GM21619 (cell line): ENCODE results near the gene PPP1CA.
"Not testable (repeated sequence)": the region's sequence is repeated elsewhere in the genome, so short reads cannot be mapped to it uniquely, and the experiment has no call there.

Experiments
- ATAC-seq: cut with Tn5 transposase; IDR thresholded peaks from one replicate; pipeline ENCODE4 v1.9.1; 2021; ENCODE audit not compliant: unreplicated experiment

Gene PPP1CA

GRCh38 chr11:67435031-67435726 is 33.5 kb upstream of the PPP1CA start:
- no peak for ATAC-seq

DNA sequence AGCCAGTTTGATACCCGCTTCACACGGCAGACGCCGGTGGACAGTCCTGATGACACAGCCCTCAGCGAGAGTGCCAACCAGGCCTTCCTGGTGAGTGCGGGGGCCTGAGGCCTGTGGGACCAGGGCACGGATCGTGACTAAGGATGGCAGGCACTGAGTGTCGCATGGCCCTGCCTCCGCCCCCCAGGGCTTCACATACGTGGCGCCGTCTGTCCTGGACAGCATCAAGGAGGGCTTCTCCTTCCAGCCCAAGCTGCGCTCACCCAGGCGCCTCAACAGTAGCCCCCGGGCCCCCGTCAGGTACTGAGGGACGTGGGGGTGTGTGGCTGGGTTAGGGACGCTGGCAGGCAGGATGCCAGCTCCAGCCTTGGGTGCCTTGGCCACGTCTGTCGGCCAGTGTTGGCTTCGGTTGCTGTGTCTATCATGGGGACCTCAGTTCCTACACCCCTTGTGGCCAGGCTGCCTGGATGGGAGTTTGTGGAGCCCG is 32.8 kb upstream of the PPP1CA start:
- no peak for ATAC-seq

DNA sequence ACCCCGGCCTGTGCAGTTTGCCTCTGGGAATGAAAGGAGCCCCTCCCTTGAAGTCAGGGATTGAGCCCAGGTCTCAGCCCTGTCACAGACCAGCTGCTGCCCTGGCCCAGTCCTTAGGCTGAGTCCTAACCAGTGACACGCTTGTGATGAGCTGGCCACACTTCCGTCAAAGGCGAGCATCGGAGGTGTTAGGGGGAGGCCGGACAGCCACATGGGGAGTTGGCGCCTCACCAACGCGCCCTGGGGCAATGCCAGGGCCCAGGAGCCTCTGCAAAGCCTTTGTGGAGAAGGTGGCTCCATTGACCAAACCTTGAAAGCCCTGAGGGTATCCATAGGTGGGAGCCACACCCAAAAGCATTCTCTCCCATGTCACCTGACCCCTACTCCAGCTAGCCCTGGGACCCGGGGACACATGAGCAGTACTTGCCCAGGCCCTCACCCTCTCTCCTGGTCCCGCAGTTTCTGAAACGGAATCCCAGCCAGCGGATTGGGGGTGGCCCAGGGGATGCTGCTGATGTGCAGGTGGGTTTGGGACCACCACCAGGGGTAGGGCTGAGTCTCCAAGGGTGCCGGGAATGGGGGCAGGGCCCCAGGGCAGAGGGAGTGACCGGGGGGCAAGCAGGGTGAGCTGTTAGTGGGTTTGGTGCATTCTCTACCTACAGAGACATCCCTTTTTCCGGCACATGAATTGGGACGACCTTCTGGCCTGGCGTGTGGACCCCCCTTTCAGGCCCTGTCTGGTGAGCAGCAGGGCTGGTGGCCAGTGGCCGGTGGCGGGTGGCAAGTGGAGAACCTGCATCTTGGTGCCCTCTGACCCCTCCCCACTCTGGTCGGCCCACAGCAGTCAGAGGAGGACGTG is 32.1 kb upstream of the PPP1CA start:
- ATAC-seq: no peak

DNA sequence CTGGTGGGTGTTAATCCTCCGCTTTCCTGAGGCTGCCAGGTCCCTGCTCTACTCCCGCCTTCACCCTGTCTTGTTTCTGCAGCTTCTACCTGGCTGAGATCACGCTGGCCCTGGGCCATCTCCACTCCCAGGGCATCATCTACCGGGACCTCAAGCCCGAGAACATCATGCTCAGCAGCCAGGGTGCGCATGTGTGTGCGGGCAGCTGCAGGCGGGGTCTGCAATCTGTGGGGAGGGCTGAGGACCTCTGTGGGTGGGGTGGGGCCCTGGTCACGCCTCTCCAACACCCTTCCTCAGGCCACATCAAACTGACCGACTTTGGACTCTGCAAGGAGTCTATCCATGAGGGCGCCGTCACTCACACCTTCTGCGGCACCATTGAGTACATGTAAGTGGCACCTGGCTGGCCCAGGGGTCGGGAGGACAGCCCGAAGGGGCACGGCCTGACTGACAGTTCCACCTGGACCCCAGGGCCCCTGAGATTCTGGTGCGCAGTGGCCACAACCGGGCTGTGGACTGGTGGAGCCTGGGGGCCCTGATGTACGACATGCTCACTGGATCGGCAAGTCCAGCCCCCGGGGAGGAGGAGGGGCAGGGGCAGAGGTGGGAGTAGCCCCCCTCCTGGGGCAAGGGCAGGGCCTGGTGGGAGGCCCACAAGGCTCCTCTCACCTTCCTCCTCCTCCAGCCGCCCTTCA is 31.1 kb upstream of the PPP1CA start:
- ATAC-seq: no peak

DNA sequence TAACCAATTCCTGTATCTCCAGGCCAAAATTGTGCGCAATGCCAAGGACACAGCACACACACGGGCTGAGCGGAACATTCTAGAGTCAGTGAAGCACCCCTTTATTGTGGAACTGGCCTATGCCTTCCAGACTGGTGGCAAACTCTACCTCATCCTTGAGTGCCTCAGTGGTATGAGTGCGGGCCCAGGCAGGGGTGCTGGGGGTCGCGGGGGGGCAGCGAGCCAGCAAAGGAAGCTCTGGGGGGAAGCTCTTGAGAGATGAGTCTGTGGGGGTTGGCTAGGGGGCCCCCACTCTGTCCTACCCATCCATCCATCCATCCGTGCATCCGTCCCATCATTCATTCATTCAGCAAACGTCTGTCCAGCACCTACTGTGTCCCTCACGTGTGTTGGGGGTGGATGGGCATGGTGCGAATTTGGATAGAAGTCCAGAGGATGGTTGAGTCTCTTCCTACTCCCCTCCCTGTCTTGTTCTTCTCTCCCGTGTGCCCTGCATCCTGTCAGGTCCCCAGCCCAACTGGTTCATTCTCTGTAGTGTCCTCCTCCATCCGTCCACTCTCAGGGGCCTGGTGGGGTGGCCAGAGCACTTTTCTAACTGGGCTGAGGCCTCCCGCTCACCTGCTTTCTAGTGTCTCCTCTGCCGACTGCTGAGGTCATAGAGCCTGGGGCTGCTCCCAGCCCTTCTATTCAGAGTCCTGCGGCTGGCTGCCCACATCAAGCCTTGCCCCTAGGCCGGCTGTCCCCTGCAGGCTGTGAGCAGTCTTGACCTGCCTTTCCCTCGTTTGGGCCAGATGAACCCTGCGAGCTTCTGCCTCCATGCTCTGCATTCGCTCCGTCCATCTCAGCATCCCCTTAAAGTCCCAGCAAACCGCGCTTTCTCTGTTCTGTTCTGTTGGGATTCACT is 29.9 kb upstream of the PPP1CA start:
- ATAC-seq: no peak

DNA sequence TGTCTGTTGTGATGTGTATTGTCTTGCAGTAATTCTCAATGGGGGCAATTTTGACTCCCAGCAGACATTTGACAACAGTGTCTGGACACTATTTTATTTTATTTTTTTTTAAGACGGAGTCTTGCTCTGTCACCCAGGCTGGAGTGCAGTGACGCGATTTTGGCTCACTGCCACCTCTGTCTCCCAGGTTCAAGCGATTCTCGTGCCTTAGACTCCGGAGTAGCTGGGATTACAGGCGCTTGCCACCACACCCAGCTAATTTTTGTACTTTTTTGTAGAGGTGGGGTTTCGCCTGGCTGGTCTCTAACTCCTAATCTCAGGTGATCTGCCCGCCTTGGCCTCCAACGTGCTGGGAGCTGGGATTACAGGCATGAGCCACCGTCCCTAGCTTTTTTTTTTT is 28.1 kb upstream of the PPP1CA start:
- ATAC-seq: no peak

DNA sequence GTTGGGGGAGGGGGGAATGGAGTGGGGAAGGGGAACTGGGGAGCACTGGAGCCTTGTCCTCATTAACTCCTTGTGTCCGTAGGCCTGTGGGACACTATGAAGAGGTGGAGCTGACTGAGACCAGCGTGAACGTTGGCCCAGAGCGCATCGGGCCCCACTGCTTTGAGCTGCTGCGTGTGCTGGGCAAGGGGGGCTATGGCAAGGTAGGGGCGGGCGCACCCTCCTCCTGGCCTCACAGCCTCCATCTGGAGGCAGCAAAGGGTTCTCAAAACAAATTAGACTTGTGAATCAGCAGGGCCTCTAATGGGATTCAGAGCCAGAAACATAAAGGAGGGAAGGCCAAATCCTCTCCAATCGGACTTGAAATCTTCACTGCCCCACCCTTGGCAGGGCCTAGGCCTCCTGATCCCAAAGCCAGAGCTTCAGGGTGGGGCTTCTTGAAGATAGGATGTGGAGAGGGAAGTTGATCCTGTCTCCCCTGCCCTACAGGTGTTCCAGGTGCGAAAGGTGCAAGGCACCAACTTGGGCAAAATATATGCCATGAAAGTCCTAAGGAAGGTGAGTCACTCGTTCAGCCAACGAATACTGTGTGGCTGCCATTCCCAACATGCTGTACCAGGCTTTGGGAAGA is 27.5 kb upstream of the PPP1CA start:
- no peak for ATAC-seq

- ATAC-seq: peak; percentile 64
Observed at GRCh38 chr11:67428052-67429001, 26.7 kb upstream of the PPP1CA start, which contains the start of gene RPS6KB2. Gene RPS6KB2 (plus strand): TSS chr11:67428494. CDS start chr11:67428546, 52 bp downstream.

DNA sequence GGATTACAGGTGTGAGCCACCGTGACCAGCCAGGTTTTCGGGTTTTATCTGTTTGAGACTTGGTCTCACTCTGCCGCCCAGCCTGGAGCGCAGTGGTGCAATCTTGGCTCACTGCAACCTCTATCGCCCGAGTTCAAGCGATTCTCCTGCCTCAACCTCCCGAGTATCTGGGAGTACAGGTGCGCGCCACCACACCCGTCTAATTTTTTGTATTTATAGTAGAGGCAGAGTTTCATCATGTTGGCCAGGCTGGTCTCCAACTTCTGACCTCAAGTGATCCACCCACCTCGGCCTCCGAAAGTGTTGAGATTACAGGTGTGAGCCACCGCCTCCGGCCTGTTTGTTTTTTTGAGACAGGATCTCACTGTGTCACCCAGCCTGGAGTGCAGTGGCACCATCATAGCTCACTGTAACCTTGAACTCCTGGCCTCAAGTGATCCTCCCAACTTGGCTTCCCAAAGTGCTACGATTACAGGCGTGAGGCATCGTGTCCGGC is 25.8 kb upstream of the PPP1CA start:
- ATAC-seq: not testable (repeated sequence)

DNA sequence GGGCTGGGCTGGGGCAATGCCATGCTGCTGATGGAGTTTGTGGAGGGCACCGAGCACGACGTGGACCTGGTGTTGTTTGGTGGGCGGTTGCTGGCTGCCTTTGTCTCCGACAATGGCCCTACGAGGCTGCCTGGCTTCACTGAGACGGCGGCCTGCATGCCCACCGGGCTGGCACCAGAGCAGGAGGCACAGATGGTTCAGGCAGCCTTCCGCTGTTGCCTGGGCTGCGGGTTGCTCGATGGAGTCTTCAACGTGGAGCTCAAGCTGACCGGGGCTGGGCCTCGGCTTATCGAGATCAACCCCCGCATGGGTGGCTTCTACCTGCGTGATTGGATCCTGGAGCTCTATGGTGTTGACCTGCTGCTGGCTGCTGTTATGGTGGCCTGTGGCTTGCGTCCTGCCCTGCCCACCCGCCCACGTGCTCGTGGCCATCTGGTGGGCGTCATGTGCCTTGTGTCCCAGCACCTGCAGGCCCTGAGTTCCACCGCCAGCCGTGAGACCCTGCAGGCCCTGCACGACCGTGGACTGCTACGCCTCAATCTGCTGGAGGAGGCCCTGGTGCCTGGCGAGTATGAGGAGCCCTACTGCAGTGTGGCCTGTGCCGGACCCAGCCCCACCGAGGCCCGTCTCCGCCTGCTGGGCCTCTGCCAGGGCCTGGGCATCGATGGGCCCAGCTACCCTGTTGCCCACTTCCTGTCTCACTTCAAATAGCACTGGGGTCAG is 22.4 kb upstream of the PPP1CA start:
- no peak for ATAC-seq

- ATAC-seq: no peak
Observed at GRCh38 chr11:67423466-67423865, 21.8 kb upstream of the PPP1CA start.

GRCh38 chr11:67422891-67423290 is 21.2 kb upstream of the PPP1CA start:
- no peak for ATAC-seq

DNA sequence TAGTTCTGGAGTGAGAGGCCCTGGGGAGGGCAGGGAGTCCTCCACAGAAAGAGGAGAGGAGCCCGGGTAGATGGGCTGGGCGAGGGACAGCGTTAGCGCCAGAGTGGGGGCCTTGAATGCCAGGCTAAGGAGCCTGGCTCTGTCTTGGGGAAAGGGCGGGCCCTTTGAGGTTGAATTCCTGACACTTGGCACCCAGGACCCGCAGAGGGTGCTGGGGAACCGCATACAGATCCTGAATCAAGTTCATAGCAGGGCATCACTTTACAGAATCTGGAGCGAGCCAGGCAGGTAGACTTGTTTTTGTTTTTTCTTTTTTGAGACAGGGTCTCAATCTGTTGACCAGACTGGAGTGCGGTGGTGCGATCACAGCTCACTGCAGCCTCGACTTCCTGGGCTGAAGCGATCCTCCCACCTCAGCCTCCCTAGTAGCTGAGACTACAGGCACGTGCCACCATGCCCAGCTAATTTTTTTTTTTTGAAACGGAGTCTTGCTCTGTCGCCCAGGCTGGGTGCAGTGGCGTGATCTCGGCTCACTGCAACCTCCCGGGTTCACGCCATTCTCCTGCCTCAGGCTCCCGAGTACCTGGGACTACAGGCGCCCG is 19.9 kb upstream of the PPP1CA start:
- ATAC-seq: no peak

- peak; percentile 69 for ATAC-seq
Observed at GRCh38 chr11:67420646-67421429, 19.2 kb upstream of the PPP1CA start.

- no peak for ATAC-seq
Observed at GRCh38 chr11:67420147-67420645, 18.5 kb upstream of the PPP1CA start.

GRCh38 chr11:67419325-67420049 is 17.8 kb upstream of the PPP1CA start:
- no peak for ATAC-seq
